K562 (cell line): Measurements from ENCODE around the gene BRWD1. TPM values are rescaled to one million over a fixed set of nuclear protein-coding genes. Genes with fewer than 3 reads are reported as not detected.

Experiments used
- CEBPG ChIP-seq, 3 experiments: fragments of 200-800 bp in 1 of 3; sonication (Bioruptor generic) in 1 of 3; sonication (generic) in 1 of 3; formaldehyde crosslinking in 1 of 3; IDR thresholded peaks in 2 of 3; conservative IDR thresholded peaks in 1 of 3; 2 replicates each; pipeline versions ENCODE4 v1.6.1 to v1.8.0; 2016 to 2022; ENCODE audit warnings: missing compliant biosample characterization in 2 of 3, missing genetic modification characterization in 2 of 3, mild to moderate bottlenecking in 1 of 3, missing genetic modification reagents in 1 of 3
- FOXK2 ChIP-seq, 2 experiments: fragments of 450-650 bp; IDR thresholded peaks in 1 of 2; conservative IDR thresholded peaks in 1 of 2; 2 replicates each; pipeline ENCODE4 v1.6.1; 2016; ENCODE audit warnings: low read depth in 2 of 2, mild to moderate bottlenecking in 1 of 2
- GABPB1 ChIP-seq: sonication (generic); formaldehyde crosslinking; IDR thresholded peaks from 2 replicates; pipeline ENCODE4 v1.8.0; 2022; ENCODE audit warnings: mild to moderate bottlenecking, missing genetic modification reagents
- GABPB2 ChIP-seq: fragments of 250-450 bp; sonication (Bioruptor Pico); conservative IDR thresholded peaks from 2 replicates; pipeline ENCODE4 v1.5.1; 2021; ENCODE audit warnings: mild to moderate bottlenecking
- HCFC1 ChIP-seq: IDR thresholded peaks from 2 replicates; pipeline ENCODE4 v1.6.1; 2012; ENCODE audit warnings: low read depth, low read length, improper control_type of control experiment
- PPARD ChIP-seq: fragments of 250-450 bp; sonication (Bioruptor Pico); IDR thresholded peaks from 2 replicates; pipeline ENCODE4 v1.8.0; 2022; ENCODE audit warnings: inconsistent platforms, mild to moderate bottlenecking, moderate library complexity
- RAD21 ChIP-seq, 2 experiments: fragments of 250-450 bp in 1 of 2; fragments of 450-650 bp in 1 of 2; sonication (Bioruptor Pico) in 1 of 2; formaldehyde crosslinking in 1 of 2; IDR thresholded peaks in 1 of 2; conservative IDR thresholded peaks in 1 of 2; 2 replicates each; pipeline versions ENCODE4 v1.4.0 to v1.8.0; 2020 to 2022; ENCODE audit warnings: mild to moderate bottlenecking in 2 of 2, moderate library complexity in 1 of 2
- SMAD3 ChIP-seq: fragments of 450-650 bp; formaldehyde crosslinking; conservative IDR thresholded peaks from 2 replicates; pipeline ENCODE4 v1.4.0; 2020; ENCODE audit warnings: mild to moderate bottlenecking
- TRIM28 ChIP-seq: fragments of 450-650 bp; IDR thresholded peaks from 2 replicates; pipeline ENCODE4 v1.6.1; 2017
- XRCC3 ChIP-seq: fragments of 450-650 bp; IDR thresholded peaks from 2 replicates; pipeline ENCODE4 v1.6.1; 2017; ENCODE audit warnings: mild to moderate bottlenecking, moderate library complexity
- ZSCAN32 ChIP-seq: fragments of 450-650 bp; formaldehyde crosslinking; IDR thresholded peaks from 2 replicates; pipeline ENCODE4 v1.4.0; 2020; ENCODE audit warnings: mild to moderate bottlenecking, moderate library complexity
- polyA plus RNA-seq, 8 experiments: library from polyadenylated mRNA; depleted of rRNA in 4 of 8; stranded (reverse) in 5 of 8; unstranded in 3 of 8; fragments of >200 nt; fragmentation: Nextera tagmentation in 2 of 8; fragmentation: Illumina TruSeq in 1 of 8; extraction: Ambion mirVana in 2 of 8; extraction: Trizol in 1 of 8; gene quantifications; 2 replicates each; pipeline versions ENCODE4 v1.2.1 to v1.2.3, GENCODE V29; 2011 to 2014; ENCODE audit warnings: inconsistent platforms in 1 of 8, missing spikeins in 1 of 8
- total RNA-seq, 7 experiments: library from RNA; depleted of rRNA in 6 of 7; stranded (reverse); fragments of >200 nt in 6 of 7; fragmentation: Illumina TruSeq in 2 of 7; extraction: Trizol in 2 of 7; gene quantifications; 2 replicates each; pipeline versions ENCODE4 v1.2.1 to v1.2.3, GENCODE V29; 2011 to 2021; ENCODE audit warnings: low replicate concordance in 1 of 7
- TF ChIP-seq, protein P1 (sequence below), 2 experiments: fragments of 250-450 bp in 1 of 2; fragments of 450-650 bp in 1 of 2; sonication (Bioruptor Pico) in 1 of 2; IDR thresholded peaks; 2 replicates each; pipeline versions ENCODE4 v1.6.1 to v1.8.0; 2016 to 2021; ENCODE audit warnings: mild to moderate bottlenecking in 2 of 2, moderate library complexity in 2 of 2, missing compliant biosample characterization in 1 of 2, missing genetic modification characterization in 1 of 2
- TF ChIP-seq, protein P2 (sequence below), 2 experiments: fragments of 450-650 bp in 1 of 2; sonication (generic) in 1 of 2; formaldehyde crosslinking; conservative IDR thresholded peaks; 2 replicates each; pipeline versions ENCODE4 v1.4.0 to v1.8.1; 2020 to 2022; ENCODE audit warnings: mild to moderate bottlenecking in 1 of 2, missing genetic modification reagents in 1 of 2
- TF ChIP-seq, protein P3 (sequence below), 2 experiments: fragments of 450-650 bp; IDR thresholded peaks; 2 replicates each; pipeline ENCODE4 v1.6.1; 2016
- TF ChIP-seq, protein P4 (sequence below), 2 experiments: IDR thresholded peaks; 2 replicates each; pipeline ENCODE4 v1.6.1; 2012; ENCODE audit warnings: improper control_type of control experiment in 2 of 2, low read depth in 2 of 2, low read length in 2 of 2, borderline replicate concordance in 1 of 2
- TF ChIP-seq, protein P5 (sequence below): sonication (generic); formaldehyde crosslinking; IDR thresholded peaks from 2 replicates; pipeline ENCODE4 v1.5.0; 2020; ENCODE audit warnings: missing genetic modification reagents

BRWD1 gene
- total and polyA plus RNA-seq, 9 of the 15 experiments (the other 6 are each of a cell fraction or from before 2014, with no cell fraction given), result 10.1 to 60.2 (median 34.1) TPM

DNA sequence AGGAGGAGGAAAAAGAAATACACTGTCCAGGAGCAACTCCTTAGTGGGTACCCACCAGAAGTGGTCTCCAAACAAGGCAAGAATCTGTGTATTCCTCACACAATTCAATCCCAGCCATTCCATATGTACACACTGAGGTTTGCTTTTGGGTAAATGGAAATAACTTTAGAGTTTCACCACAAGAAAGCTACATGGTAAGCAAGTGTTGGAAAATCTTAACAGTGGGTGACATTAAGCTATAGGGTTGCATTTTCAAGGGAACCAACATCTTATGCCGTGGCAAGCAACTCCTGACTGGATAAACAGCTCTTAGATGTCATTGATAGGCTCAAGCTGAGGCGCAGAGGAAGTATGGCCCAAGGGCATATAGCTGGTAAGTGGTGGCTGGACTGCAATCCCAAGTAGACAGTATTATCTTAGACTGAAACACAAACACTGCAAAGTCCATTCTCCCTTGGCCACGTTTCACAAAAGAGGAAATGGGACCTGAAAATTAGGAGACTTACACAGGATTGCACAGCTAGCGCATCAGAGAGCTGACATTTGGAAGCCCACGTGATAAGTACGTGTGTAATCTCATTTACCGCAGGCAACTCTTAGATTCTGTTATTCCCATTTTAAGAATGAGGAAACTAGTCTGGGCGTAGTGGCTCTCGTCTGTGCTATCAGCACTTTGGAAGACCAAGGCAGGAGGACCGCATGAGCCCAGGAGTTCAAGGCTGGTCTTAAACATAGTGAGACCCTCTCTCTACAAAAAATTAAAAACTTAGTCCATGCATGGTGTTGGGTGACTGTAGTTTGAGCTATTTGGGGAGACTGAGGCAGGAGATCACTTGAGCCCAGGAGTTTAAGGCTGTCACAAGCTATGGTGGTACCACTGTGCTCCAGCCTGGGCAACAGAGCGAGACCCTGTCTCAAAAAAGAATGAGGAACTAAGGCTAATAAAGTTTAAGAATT is 4.0 kb upstream of the BRWD1 start (continued):
- TF ChIP-seq TRIM28, result no peak
- TF ChIP-seq, protein P1, sequence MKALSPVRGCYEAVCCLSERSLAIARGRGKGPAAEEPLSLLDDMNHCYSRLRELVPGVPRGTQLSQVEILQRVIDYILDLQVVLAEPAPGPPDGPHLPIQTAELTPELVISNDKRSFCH (CRISPR knock-in tag; IDR thresholded peaks at IDR 0.05), result no peak
- TF ChIP-seq, protein P1 (tag; IDR thresholded peaks at IDR 0.05), result peak; percentile 96
- TF ChIP-seq SMAD3 (CRISPR knock-in tag), result no peak; the same call in 1 of the 2 replicates
- TF ChIP-seq, protein P2, sequence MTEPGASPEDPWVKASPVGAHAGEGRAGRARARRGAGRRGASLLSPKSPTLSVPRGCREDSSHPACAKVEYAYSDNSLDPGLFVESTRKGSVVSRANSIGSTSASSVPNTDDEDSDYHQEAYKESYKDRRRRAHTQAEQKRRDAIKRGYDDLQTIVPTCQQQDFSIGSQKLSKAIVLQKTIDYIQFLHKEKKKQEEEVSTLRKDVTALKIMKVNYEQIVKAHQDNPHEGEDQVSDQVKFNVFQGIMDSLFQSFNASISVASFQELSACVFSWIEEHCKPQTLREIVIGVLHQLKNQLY (CRISPR knock-in tag; conservative IDR thresholded peaks at IDR 0.05), result no peak
- peak; percentile 99 for TF ChIP-seq CEBPG (CRISPR knock-in tag; IDR thresholded peaks at IDR 0.05)
- TF ChIP-seq CEBPG (tag; conservative IDR thresholded peaks at IDR 0.05 in 1 of 2, IDR thresholded peaks at IDR 0.05 in 1 of 2), result peak; percentile 70 to 97
- TF ChIP-seq, protein P3, sequence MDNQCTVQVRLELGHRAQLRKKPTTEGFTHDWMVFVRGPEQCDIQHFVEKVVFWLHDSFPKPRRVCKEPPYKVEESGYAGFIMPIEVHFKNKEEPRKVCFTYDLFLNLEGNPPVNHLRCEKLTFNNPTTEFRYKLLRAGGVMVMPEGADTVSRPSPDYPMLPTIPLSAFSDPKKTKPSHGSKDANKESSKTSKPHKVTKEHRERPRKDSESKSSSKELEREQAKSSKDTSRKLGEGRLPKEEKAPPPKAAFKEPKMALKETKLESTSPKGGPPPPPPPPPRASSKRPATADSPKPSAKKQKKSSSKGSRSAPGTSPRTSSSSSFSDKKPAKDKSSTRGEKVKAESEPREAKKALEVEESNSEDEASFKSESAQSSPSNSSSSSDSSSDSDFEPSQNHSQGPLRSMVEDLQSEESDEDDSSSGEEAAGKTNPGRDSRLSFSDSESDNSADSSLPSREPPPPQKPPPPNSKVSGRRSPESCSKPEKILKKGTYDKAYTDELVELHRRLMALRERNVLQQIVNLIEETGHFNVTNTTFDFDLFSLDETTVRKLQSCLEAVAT (IDR thresholded peaks at IDR 0.05), result peak in 1 of 2 experiments; percentile 9; a peak in 1 of 4 replicates
- peak in 1 of 2 experiments; percentile 22; a peak in 2 of 4 replicates for TF ChIP-seq RAD21 (CRISPR knock-in tag; conservative IDR thresholded peaks at IDR 0.05 in 1 of 2, IDR thresholded peaks at IDR 0.05 in 1 of 2)
- TF ChIP-seq, protein P4, sequence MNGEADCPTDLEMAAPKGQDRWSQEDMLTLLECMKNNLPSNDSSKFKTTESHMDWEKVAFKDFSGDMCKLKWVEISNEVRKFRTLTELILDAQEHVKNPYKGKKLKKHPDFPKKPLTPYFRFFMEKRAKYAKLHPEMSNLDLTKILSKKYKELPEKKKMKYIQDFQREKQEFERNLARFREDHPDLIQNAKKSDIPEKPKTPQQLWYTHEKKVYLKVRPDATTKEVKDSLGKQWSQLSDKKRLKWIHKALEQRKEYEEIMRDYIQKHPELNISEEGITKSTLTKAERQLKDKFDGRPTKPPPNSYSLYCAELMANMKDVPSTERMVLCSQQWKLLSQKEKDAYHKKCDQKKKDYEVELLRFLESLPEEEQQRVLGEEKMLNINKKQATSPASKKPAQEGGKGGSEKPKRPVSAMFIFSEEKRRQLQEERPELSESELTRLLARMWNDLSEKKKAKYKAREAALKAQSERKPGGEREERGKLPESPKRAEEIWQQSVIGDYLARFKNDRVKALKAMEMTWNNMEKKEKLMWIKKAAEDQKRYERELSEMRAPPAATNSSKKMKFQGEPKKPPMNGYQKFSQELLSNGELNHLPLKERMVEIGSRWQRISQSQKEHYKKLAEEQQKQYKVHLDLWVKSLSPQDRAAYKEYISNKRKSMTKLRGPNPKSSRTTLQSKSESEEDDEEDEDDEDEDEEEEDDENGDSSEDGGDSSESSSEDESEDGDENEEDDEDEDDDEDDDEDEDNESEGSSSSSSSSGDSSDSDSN (IDR thresholded peaks at IDR 0.05; ENCODE audit: borderline replicate concordance in 1 of 2, low read depth in 2 of 2, low read length in 2 of 2), result 0 out of 4 replicates have a peak, but pooled peaks of 1 of the 2 experiments have one; percentile 24
- peak; percentile 69; the same call in 1 of the 2 replicates for TF ChIP-seq PPARD (CRISPR knock-in tag)
- TF ChIP-seq GABPB2 (CRISPR knock-in tag), result peak; percentile 70; the same call in 1 of the 2 replicates
- TF ChIP-seq, protein P5, sequence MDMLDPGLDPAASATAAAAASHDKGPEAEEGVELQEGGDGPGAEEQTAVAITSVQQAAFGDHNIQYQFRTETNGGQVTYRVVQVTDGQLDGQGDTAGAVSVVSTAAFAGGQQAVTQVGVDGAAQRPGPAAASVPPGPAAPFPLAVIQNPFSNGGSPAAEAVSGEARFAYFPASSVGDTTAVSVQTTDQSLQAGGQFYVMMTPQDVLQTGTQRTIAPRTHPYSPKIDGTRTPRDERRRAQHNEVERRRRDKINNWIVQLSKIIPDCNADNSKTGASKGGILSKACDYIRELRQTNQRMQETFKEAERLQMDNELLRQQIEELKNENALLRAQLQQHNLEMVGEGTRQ, result peak; percentile 86
- peak; percentile 56 to 64; a peak in 2 of 4 replicates for TF ChIP-seq FOXK2 (conservative IDR thresholded peaks at IDR 0.05 in 1 of 2, IDR thresholded peaks at IDR 0.05 in 1 of 2; ENCODE audit: low read depth in 2 of 2)
- TF ChIP-seq XRCC3, result no peak
- TF ChIP-seq ZSCAN32 (CRISPR knock-in tag), result no peak
- 0 out of 2 replicates have a peak, but pooled peaks have one; percentile 19 for TF ChIP-seq HCFC1
- TF ChIP-seq GABPB1 (CRISPR knock-in tag), result peak; percentile 47
